Medulla oblongata (tissue), 1 donor: ENCODE data around the gene EDAR.

Experiments used
- DNase-seq: peaks from one replicate; pipeline ENCODE4 v3.0.0-alpha.2; 2015; ENCODE audit errors: extremely low spot score

Gene EDAR

GRCh38 chr2:108852375-108852774 is 136.6 kb downstream of the EDAR start:
- no peak for DNase-seq

GRCh38 chr2:108847000-108847399 is 142.0 kb downstream of the EDAR start:
- no peak for DNase-seq

DNA sequence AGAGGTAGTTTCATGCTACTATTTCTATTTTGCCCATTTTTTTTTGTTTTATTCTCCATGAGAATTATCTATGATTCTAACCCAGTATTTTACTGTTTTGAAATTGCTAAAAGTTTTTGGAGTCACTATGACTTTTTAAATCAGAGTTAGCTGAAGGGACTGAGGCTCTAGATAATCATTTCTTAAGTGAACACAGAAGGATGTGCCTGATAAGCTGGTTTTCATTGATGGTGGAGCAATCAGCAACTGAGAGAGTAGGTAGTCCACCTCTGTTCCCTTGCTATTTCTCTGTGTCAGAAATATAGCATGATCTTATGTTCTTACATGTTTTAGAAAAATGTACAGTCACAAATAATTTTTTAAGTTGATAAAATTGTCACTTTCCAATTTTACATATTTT is 143.1 kb downstream of the EDAR start:
- DNase-seq = no peak
